ENCODE results near the gene XYLB.

XYLB gene

DNA sequence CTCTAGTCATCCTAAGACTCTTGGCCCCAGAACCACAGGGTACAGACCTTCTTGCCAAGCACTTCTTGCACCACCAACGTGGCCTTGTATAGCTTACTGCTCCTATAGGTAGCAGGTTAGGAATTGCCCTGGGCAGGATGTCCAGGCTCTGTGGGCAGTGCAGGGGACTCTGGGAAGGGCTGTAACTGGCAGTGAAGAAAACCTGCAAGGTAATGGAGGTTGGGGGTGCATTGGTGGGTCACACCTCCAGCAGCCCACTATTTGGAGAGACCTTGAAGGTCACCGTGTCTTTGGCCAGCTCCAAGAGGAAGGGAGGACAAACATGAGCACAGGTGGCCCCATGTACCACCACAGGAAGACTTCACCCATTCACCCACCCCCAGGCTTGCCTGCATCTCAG is 21.3 kb upstream of the XYLB start:
- no peak for FAIRE-seq

DNA sequence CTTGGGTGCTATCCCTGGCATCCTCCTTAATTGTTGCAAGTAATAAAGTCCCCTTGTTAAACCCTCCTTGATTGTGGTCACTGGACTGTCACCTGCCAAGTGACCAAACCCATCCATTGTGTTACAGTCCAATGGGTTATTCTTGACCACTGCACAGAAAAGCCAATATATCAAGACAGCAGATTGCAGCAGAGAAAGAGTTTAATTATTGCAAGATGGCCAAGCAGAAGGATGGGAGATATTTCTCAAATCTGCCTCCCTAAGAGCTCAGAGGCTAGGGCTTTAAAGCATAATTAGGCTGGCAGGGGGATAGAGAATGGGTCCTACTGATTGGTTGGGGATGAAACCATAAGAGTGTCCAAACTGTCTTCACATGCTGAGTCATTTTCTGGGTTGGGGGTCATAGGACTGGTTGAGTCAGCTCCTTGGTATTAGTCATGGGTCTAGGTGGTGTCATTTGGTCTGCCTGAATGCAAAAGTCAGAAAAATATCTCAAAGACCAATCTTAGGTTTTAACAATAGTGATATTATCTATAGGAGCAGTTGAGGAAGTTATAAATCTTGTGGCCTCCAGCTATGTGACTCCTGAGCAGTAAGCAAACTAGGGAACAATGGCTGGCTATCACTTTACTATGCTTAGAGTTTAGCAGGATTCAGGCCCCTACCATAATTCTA is 19.1 kb upstream of the XYLB start:
- FAIRE-seq, result no peak

DNA sequence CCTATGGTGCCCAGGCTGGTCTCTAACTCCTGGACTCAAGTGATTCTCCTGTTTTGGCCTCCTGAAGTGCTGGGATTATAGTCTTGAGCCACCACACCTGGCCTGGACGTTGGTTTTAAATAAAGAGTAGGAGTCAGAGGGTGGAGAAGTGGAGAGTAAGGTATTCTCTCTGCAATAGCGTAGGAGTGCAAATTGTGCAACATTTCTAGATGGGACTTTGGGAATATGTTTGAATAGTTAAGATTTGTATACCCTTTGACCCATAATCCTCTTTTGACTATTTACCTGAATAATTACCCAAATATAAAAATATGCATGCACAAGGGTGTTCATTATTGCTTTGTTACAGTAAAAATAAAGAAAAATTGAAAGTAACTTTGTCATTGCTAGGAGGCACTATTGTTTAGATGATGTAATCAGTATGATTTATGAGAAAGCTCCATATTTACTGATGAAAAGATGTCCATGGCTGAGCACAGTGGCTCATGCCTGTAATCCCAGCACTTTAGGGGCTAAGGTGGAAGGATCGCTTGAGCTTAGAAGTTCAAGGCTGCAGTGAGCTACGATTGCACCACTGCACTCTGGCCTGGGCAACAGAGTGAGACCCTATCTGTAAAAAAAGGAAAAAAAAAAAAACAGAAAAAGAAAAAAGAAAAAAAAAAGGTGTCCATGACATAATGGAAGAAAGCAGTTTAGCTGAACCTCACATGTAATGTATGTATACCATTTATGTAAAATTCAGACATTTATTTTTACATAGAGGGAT is 15.1 kb upstream of the XYLB start:
- no peak for FAIRE-seq

DNA sequence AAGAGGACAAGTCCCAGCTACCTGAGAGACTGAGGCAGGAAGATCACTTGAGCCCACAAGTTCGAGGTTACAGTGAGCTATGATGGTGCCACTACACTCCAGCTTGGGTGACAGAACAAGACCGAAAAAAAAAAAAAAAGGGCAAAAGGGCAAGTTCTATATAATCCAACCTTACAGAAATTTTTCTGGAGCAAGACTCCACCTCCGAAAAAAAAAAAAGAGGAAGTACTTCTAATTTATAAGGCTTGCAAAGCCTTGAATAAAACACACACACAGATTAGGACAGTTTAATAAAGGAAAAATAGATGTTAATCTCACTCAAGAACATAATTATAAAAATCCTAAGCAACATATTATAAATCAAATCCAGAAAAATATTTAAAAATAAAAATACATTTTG is 14.4 kb upstream of the XYLB start:
- no peak for FAIRE-seq

DNA sequence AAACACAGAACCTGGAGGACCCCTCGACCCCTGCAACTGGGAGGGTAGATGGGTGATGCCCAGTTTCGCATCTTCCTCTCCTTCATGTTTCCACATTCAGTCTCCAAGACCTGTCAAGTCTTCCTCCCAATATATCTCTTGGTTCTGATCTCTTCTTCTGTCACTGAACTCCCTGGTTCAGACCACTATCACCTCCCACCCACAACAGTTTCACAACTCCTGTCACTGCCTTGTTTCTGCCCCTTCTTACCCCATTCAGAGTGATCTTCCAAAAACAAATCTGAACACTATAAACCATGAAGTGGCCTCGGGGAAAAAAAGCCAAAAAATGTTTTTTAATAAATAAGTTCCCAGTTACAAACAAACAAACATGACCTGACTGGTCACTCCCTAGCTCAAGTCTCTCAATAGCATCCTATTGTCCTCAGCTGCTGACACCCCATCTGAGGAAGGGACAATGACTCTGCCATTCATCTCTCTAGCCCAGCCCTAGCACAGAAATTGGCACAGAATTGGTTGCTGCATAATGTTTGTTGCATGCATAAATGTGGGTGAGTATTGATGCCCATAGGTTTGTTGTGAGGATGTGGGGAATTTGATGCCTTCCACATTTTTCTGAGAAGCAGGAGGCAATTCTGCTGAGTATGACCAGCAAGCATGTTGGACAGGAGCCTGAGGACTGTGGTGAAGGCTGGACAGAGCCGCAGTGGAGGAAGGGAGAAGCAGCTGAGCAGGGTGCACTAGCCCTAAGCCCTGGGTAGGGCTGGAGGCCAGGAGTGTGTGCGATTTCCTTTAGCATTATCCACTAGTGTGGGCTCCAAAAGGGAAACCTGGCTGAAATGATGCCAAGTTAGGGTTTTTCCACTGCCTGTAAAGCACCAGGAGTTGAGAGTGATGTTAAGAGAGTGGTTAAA is 12.2 kb upstream of the XYLB start:
- FAIRE-seq, result no peak

DNA sequence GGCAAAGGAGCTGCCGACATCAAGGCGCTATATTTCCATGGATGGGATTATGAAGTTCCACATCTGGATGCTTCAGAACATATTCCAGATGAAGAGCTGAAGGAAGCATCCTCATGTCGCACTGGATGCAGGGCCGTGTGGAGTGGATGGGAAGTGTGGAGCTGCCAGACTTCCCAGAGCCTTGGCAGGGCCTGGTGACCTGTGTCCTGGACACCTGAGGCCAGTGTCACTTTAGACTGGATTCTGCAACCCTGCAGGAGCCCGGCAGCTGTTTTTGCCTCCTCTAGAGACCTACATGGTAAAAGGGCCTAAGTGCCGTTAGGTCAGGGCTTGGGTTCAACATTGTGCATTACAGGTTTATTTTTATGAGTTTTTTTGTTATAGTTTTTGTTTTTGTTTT is 11.3 kb upstream of the XYLB start:
- no peak for FAIRE-seq

DNA sequence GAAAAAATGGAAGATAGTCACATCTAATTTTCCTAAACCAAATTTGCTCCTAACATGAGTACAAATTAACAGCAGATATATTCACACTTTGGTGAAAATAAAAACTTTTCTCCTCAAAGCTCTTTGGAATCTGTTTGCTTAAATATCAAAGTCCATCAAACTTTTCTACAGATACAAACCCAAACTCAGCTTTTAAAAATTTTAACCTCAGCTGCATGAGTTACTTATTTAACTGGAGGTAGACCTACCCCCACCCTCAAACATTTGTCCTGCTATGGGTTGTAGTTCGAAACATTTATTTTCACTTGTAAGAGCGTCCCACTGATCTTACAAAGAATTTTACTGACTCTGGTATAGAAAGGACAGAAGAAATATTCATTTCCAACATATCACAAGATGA is 8.9 kb upstream of the XYLB start:
- FAIRE-seq, result no peak

DNA sequence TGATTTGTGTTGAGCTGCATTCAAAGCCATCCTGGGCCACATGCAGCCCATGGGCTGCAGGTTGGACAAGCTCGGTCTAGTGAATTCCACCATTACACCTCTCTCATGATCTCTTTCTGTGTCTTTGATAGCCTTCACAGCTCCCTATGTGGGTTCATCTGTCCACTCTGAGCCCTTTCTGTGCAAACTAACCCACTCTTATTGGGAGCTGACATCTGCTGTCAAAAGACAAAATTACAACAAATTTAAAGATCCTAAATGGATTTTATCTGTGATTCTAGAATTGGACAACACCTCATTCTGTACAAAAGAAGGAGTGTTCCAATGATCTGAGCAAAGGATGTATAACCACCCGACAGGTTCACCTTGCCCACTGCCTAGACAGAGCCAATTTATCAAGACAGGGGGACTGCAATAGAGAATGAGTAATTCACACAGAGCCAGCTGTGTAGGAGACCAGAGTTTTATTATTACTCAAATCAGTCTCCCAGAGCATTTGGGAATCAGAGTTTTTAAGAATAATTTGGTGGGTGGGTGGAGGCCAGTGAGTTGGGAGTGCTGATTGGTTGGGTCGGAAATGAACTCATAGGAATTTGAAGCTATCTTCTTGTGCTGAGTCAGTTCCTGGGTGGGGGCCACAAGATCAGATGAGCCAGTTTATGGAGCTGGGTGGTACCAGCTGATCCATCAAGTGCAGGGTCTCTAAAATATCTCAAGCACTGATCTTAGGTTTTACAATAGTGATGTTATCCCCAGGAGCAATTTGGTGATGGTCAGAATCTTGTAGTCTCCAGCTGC is 2.6 kb upstream of the XYLB start:
- no peak for FAIRE-seq

DNA sequence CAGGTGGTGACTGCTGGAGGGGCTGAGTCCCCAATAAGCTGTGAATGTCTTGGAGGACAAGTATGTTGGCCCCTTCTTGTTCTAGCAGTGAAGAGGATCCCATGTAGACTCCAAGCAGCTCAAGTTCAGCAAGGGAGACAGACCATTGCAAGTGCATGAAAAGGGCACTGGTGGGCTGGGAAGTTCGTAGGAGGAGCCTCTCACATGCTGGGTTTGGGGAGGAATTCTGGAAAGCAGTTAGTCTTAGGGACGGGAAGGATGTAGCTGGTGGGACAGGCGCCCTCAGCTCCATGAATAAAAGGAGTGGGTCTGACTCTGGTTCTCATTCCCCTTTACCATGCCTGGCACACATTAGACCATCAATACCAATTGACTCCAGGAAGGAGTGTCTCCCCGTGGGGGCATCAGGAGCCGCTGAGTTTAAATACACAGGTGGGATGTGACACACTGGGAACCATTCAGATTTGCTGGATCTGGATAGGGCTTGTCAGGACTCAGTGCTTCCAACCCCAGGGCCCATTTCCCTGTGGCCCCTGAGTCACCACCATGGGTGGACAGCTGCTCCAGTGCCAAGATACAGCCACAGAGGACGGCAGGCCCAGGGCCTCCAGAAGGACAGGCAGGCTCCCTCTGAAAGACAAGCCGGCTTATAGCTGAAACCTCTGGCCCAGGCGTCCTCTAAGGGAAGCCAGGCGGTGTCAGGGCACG is 552 bp upstream of the XYLB start:
- FAIRE-seq, result no peak

DNA sequence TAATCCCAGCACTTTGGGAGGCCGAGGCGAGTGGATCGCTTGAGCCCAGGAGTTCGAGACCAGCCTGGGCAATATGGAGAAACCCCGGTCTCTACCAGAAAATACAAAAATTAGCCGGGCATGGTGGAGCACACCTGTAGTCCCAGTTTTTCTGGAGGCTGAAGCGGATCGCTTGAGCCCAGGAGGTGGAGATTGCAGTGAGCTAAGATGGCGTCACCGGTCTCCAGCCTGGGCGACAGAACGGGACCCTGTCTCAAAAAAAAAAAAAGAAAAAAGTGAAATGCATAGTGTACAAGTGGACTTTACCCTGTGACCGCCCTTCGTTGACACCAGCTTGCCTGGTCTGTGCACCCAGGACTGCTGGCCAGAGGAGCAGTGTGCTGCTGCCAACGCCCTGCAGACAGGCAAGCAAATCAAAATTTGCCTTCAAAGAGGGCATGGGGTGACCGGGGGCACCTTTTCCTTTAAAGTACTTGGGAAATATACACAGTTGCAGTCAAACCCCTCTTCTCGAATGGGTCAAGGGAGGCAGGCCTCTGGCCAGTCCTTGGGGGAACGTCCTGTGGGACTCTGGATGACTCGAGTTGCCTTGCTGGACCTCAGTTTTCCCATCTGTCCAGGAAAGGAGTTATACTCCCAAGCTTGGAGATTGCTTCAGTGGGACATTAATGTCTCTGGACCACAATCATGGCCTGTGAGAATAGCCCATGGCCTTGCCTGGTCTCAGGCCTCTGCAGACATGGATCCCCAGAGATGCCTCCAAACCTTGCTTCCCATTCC is 1.0 kb downstream of the XYLB start:
- FAIRE-seq, result no peak

DNA sequence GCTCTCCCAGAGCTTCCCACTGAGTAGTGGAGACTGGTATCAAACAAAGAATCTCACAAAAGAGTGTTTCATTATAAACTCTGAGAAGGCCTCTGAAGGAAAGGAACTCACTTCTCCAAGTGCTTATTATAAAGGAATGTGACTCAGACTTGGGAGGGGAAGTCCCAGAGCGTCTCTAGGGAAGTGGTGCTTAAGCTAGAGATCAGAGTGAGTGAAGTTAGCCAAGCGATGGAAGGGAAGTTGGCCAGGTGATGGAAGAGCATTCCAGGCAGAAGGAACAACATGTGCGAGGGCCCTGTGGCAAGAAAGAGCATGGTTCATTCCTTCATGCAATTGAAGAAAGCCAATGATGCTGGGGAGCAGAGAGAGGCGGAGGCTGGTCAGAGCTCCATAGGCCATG is 2.3 kb downstream of the XYLB start:
- no peak for FAIRE-seq

DNA sequence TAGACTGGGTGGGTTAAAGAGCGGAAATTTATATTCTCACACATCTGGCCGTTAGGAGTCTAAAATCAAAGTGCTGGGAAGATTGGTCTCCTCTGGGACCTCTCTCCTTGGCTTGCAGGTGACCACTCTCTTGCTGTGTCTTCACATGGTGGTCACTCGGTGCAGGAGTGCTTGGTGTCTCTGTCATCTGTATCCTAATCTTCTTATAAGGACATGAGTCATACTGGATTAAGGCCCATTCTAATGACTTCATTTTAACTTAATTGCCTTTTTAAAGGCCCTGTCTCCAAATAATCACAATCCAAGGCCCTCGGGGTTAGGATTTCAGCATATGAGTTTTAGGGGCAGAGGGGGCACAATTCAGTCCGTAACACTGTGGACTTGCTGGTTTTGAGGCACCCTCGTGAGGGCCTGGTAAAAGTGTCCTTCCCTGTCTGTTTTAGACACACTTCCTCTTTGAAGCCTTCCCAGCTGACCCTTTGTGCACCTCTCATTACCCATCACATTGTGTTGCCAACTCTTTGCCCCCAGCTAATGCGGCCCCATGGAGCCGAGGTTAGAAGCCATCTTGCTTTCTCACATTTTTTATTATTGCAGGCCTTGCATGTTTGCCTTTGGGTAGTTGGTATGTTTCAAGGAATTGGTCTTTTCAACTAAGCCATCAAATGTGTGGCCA is 3.2 kb downstream of the XYLB start:
- no peak for FAIRE-seq

DNA sequence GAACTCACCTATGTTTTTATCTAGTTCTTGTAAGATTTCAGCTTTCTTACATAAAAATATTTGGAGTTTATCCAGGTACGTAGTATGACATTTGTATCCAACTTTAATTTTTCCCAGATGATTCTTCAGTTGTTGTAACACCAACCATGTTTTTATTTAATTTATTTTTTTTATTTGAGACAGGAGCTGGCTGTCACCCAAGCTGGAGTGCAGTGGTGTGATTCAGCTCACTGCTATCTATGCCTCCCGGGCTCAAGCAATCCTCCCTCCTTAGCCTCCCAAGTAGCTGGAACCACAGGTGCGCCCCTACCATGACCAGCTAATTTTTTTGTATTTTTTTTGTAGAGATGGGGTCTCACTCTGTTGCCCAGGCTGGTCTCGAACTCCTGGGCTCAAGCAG is 6.6 kb downstream of the XYLB start:
- no peak for FAIRE-seq

DNA sequence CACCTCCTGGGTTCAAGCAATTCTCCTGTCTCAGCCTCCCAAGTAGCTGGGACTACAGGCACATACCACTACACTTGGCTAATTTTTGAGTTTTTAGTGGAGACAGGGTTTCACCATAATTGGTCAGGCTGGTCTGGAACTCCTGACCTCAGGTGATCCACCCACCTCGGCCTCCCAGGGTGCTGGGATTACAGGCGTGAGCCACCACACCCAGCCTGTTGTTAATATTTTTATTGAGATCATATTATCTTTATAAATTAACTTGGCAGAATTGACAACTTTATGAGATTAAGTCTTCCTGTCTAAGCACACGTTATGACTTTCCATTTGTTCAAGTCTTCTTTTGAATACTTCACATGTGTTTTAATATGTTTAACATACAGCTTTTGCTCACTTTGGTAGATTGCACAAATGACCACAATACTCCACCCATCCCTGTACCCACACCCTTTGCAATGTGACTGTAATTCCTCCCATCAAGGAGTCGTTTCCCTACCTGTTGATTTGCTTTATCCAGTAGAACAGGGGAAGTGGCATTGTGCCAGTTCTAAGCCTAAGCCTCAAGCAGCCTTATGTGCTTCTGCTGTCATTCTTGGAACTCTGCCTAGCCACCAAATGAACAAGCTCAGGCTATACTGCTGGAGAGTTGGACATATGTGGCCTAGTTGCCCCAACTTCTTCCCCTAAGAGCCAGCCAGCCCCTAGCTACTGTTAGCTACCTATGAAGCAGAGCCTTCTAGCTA is 8.2 kb downstream of the XYLB start:
- FAIRE-seq, result no peak

DNA sequence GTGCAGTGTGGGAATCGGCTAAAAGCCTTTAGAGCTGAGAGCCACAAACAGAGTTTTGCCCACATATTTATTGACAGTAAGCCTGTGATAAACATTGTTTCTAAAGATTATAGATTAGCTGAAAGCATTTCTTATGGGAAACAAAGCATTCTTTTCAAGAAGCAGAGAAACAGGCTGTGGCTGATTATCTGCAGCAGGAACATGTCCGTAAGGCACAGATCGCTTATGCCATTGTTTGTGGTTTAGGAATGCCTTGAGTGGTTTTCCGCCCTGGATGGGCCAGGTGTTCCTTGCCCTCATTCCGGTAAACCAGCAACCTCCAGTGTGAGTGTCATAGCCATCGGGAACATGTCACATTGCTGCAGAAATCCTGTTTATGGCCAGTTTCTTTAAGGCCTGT is 12.5 kb downstream of the XYLB start:
- no peak for FAIRE-seq

DNA sequence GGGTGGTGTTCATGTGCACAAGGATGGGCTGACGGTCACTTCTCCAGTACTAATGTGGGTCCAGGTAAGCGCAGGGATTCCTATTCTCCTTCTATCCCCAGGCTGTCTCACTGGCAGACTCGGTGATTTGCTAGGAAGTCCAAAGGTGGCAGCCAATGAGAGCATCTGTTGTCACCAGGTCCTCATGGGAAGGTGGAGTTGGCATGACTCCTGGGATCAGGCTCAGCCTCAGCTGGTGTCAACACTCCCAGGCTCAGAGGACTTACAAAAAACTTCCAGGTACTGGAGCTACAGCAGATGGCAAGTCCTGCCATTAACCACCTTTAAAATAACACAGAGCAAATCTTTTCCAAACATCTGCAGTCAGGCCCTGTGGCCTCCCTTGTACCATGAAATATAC is 13.8 kb downstream of the XYLB start:
- FAIRE-seq, result no peak

DNA sequence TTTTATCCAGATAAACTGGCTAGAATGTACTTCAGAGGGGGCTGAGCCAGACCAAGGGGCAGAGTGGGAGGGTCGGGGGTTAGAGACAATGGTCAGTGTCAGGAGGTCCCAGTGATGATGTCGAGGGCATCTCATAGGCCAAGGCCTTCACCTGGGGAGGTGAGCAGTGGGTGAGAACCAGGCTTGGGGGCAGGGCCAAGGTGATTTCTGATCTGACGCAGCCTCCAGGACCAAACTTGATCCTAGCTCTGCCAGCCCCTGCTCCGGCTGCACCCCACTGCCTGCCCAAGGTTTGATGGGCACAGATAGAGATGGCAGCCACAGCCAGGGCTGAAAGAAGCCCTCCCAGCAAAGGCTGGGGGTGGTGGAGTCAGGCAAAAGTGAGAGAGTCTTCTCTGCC is 14.9 kb downstream of the XYLB start:
- no peak for FAIRE-seq

DNA sequence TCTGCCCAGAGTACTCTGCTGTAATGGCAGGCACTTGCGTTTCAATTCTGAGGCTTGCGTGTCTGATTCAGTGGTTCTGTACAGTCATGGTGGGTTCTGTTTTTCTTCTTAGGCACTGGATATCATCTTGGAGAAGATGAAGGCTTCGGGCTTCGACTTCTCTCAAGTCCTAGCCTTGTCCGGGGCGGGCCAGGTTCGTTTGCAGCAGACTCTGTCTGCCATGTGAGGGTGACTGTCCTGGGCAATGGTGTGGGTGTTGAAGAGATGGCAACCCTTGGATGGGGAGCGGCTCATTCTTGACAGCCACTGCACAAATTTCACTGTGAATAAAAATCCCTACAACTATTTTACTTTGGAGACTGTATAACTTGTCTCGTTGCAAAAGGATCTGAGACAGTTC is 16.2 kb downstream of the XYLB start:
- FAIRE-seq, result no peak

DNA sequence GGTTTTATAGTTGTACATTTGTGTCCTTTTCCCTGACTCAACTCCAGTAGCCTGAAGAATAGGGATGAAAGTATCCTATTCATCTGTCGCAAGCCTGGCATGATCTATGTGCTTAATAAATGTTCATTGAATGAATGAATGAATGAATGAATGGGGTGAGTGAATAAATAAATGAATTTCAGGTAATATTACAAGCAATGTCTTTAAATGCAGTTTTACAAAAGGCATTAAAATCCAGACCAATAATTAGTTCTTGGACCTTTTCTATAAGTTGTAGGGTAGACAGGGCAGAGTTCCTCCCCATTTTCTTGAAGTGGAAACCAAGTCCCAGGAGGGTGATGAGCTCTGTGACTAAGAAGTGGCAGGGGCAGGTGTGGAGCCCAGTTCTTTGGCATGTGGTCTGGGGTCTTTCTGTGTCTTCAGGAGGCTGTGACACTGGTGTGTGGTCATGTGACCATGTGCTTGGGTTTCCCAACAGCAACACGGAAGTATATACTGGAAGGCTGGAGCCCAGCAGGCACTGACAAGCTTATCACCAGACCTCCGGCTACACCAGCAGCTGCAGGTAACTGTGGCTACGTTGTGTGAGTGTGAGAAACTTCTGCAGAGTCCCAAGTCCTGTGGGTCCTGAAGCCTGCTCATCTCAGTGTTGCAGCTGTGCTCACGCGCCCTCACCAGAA is 18.3 kb downstream of the XYLB start:
- no peak for FAIRE-seq
